Measurements from ENCODE around the gene IKBKE.

DNA sequence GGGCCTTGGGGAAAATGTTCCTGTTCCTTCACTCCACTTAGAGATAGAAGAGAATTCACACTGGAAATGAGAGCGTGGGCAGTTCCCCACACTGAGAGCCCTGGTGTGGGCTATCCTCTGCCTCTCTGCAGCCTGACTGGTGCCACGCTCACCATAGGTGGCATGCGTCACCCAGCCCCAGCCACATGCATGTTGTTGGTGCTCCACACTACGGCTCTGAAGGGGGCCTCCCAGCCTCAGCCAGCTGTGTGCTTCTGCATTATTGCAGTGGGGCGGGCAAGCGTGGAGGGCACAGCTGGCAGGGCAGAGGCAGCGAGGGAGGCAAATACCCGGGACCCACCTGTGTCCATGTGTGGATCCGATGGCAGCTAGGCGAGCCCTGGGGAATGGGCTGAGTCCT, 22.3 kb downstream of the IKBKE start:
- TF ChIP-seq EZH2phosphoT487 (IDR thresholded peaks at IDR 0.05; ENCODE audit: insufficient read depth, low read depth): no peak
- no peak for TF ChIP-seq EZH2 (IDR thresholded peaks at IDR 0.05; ENCODE audit: insufficient read depth, poor library complexity, severe bottlenecking)
